HG03571 (cell line): Measurements from ENCODE around the gene PLD6.

Experiments
- ATAC-seq: cut with Tn5 transposase; IDR thresholded peaks from one replicate; pipeline ENCODE4 v1.9.1; 2021; ENCODE audit not compliant: unreplicated experiment

Gene PLD6

DNA sequence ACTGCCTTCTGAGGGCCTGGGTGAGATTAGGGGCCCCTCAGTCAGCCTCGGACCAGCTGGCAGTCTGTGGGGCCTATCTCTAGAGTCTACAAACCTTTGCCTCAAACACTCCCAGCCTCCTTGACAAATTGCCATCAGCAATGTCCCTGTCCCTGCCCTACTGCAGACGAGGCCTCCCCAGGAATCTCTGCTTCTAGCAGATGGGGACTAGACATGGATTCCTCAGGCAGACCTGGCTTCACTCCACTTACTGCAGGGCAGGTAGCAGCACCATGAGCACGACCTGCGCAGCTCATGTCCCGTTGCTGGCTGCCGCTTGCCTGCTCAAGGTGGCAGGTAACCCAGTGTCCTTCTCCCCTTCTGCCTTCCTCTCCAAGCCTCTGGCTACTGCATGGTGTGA lies 49.1 kb downstream of the PLD6 start:
- ATAC-seq, result no peak

DNA sequence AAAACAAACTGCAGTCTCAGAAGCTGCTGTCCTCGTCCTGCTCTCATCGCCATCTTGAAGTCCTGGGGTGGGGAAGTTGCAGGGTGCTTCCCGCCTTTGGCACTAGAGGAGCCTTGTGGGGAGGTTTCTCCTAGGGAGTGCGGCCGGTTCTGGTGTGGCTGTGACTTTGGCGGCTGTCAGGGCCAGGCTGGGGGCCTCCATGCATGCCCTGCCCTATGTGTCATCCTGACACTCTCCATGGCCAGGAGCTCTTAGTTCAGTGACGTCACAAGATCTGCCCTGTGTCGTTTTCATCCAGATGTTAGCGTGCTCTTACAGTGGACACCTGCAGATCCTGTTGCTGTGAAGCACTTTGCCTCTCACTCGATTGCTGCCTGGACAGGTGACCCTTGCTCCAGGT lies 49.6 kb downstream of the PLD6 start:
- no peak for ATAC-seq

DNA sequence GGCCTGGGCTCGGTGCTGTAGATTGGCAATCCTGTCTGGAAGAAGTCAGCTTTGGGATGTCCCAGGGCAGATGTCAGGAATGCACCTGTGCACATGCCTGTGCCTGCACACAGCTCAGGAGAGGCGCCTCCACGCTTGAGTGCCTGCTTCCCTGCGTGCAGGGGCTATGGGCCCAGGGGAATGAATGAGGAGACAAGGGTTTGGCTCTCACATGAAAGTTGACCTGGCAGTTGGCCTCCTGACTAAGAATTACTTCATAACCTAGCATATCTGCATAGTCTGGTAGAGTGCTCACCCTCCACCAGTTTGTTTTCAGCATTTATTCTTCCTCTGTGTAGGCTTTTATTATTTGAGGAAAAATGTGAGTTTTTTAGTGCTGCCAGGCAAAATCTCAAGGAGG lies 50.0 kb downstream of the PLD6 start:
- ATAC-seq, result no peak

DNA sequence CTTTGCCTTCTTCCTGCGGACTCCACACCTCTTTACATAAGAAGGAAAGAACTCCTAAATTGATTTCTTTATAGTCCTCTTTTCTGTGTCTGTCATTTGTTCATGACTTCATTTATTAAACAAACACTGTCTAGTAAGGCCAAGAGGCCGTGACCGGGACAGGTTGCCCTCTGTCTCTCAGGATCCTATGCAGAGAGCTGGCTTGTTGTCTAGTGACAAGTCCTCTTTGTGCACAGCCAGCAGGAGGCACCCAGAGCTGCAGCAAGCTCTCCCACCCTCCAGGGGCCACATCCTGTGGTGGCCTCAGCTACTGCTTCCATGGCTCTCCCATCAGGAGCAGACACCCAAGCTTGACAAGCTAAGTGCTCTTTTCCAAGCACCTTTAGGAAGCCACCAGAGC lies 50.6 kb downstream of the PLD6 start:
- no peak for ATAC-seq

DNA sequence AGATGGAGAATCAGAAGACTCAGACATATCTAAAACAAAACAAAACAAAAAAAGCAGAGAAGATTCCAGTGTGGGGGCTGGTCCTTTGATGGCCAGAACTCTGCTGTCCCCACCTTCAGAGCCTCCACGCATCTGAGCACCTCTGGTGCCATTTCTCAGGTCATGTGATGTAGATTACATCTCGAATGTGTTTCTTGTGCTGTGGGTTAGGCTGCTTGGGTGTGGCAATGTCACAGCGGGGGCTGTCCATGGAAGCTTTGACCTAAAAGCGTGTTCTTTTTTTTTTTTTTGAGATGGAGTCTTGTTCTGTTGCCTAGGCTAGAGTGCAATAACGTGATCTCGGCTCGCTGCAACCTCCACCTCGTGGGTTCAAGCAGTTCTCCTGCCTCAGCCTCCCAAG lies 51.2 kb downstream of the PLD6 start:
- ATAC-seq, result no peak

DNA sequence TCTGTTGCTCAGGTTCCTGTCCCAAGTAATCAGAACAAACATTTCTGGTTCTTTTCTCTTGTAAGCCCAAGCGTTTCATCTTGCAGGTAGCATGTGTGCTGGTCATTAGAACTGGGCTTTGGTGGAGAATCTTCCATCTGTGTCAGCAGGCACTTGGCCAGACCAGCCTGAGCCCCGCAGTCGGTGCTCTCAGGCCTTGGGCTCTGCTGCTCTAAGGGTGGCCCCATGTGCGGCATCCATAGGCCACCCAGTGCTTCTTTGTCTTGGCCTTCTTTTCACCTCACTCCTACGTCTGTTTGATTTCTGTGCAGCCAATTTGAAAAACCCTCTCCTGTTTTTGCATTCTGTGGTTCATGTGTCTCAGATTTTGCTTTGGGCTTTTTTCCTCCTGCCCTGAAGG lies 51.6 kb downstream of the PLD6 start:
- no peak for ATAC-seq

DNA sequence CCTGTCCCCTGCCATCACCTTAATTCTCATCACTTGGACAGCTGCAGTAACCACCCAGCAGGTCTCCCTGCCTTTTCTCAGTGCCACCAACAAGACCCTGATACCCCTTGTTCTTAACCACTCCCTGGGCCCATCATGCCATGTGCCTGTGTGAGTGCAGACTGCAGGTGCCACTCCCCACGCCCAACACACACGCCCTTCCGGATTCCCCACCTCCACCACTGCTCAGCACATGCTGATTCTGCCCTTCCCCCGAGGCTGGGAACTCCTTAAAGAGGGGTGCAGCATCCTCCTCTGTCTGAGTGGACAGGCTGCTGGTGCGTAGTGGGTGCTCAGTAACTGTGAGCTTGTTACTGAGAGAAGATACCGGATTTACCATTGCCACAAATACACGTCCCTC lies 52.4 kb downstream of the PLD6 start:
- ATAC-seq, result no peak

DNA sequence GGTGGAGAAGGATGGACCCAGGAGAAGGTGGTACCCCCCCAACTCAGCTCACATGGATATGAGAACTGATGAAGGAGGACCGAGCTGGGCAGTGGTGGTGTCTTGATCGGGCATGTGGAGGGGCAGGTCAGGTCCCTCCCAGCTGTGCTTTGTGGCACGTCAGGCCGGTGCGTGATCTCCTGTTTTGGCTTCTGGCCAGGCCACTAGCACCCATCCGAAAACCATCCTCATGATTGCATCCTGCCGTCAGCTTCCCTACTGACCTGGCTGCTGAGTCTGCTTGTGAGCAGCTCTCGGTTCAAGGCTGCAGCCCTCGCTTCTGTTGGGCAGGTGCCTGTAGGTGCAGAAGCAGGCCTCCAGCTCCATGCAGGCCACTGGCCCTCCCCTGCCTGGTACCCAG lies 53.1 kb downstream of the PLD6 start:
- no peak for ATAC-seq

DNA sequence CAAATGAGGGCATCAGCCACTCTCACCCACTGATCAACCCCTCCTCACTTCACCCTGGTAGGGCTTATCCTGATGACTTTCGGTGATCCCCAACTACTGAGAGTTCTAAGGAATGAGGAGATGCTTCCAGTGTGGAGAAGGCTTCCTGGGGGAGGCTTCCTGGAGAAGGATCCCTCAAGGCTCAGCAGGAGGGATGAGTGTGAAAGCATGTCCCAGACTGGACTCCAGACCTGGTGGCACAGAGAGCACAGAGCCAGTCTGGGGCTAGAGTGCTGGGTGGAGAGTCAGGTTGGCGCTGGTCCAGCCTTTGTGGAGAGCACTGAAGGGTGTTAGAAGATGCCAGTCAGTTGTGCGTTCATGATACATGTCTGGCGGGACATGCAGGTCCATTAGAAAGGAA lies 53.7 kb downstream of the PLD6 start:
- no peak for ATAC-seq

DNA sequence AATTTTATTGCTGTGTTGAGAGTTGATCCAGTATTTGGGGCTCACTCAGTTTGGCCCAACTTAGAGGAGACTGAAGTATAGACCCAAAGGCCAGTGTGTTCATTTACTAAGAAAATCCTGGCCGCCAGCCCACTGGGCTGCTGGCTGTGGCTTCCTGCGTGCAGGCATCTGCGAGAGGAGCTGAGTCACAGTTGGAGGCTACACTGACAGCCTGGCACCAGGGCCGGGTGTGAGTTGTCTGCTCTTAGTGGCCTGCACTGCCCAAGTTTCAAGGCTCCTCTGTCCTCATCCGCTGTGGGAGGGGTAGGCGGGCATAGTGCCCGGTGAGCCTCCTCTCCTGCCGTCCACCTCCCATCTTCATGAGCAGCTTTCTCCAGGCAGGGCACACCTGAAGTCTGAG lies 54.2 kb downstream of the PLD6 start:
- ATAC-seq, result no peak

DNA sequence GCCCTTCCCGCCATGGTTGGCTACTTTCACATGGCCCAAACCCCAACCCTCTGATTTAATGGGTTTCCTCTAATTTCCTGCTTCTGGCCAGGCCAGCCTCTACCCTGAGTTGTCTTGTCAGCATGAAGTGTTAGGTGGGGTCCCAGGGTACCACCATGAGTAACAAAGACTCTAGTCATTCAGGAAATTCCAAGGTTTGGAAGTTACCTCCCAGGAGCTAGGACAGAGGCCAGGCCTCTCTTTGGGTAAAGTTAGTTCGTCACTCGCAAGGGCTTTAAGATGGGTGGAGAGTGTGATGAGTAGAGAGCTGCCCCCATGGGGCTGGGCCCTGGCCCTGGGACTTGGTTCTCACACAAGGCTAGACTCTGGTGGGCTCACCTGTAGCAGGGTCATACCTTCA lies 54.6 kb downstream of the PLD6 start:
- ATAC-seq, result no peak

DNA sequence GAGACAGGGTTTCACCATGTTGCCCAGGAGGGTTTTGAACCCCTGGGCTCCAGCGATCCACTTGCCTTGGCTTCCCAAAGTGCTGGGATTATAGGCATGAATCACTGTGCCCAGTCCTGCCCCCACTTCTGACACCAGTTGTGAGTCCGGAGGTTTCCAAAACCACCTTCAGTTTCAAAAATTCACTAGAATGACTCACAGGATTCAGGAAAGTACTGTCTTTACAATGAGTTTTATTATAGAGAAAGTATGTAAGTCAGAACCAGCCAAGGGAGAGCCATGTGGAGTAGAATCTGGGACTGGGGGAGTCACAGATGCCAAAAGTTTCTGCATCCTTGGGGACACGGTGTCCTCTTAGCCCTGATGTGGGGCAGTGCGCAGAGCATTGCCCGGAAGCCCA lies 55.1 kb downstream of the PLD6 start:
- no peak for ATAC-seq
